NCI-H2081 (cell line): ENCODE results near the gene PCNX4.
"Not testable (repeated sequence)": the region's sequence is repeated elsewhere in the genome, so short reads cannot be mapped to it uniquely, and the experiment has no call there.

Source experiments
- DNase-seq, 2 experiments: peaks; one replicate each; lab custom pipeline; 2025; lab: John Stamatoyannopoulos, UW

The PCNX4 gene

DNA sequence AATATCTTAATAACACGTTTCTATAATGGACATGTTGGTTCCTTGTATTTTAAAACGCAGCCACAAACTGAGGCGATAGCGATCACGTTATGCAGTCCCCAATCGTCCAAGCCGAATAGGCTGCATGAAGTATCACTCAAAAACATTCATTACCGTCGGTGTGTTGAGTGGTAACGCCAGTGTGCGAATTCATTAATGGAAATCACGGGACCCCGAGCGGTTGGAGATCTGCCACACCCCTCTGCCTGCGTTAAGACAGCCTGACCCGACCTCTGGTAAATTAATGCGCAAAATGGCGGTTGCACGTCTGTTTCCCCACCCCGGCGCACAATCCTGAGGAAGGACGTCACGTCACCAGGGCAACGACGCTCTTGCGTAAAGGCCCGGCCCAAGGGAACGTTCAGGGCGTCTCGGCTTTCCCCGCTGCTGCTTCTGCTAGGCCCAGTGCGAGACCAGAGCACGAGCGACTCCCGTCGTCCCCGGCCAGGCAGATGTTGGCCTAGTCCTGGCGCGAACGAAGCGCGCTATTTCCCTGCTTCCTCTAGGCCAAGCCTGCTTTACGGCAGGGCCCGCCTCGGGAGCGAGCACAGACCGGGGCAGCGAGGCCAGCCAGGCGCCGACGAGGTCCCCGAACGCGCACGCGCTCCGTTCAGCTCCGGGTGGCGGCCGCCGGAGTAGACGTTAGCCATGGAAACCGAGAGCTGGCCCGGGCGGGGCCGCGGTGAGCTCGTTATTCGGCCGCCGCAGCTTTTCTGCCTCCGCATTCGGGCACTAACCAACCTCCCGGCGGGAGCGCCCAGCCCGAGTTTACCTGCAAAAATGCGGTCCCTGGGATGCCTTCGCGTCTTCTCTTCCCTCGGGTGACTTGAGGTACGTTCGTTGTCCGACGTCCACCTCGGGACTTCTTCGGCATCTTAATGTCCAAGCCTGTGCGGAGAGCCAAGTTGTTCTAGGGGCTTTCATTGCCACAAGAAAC is at the start of gene PCNX4:
Gene PCNX4, plus strand, starts transcription at position 374 of the 976 bp plus-strand sequence. CDS start 15,716 bp downstream, outside the sequence.
- DNase-seq, result peak; percentile 98

GRCh38 chr14:60047976-60048375 is 43.7 kb upstream of the PCNX4 start:
- DNase-seq, result not testable (repeated sequence)

GRCh38 chr14:60051721-60052221 is 40.0 kb upstream of the PCNX4 start:
- DNase-seq, result no peak

DNA sequence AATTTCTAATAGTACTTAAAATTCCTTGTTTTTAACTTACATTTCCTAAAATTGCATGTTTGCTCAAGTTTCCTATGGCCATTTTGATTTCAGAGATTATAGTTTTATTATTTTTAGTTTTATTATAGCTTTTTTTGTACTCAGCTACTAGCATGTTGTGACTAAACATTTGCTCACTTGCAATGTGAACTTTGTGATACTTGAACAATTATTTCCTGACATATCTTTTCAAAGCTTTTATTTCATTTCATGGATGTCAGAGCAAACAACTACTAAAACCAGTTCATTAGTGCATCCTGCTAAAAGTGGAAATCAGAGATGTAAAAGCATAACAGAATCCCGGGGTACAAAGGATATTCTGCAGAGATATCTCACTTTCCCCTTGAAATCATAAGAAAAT is 33.6 kb upstream of the PCNX4 start:
- DNase-seq, result no peak

DNA sequence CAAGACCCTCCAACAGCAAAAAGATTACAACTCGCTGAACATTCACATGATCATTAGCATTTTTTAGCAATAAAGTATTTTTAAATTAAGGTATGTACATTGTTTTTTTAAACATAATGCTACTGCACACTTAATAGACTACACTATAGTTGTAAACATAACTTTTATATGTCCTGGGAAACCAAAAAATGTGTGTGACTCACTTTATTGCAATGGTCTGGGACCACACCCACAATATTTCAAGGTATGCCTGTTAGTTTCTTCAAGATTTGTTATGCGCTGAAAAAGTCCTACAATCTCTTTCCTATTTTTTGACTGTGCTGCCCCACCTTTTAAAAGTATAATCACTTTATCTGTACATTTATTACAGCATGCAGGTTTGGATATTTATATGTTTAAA is 30.4 kb upstream of the PCNX4 start:
- DNase-seq, result no peak

DNA sequence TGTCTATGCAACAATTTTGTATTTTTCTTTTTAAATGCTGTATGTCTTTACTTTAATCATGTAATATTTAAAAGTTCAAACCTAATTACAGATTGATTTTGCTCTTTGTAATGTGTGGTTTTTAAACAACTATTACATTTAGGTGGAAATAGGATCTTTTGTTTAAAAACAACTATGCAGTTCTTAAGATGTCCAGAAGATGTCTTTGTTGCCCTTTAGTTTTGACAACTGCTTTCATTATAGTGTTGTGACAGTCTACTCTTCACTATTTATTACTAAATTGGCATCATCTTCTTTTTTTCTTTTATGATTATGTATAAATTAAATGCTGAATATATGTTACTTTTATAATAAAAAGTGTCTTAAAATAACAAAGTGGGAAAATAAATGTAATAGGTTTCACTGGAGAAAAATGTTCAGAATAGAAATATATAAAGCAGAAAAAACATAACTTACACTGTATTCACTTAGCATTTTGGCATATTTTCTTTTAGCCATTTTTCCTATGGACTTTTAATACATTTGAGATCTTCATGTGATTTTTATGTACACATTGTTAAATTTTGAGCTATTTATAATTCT is 27.1 kb upstream of the PCNX4 start:
- DNase-seq, result peak in 1 of 2 experiments; percentile 33

- DNase-seq, result no peak
These were observed 23.8 kb upstream of the PCNX4 start for GRCh38 chr14:60067882-60068281.

DNA sequence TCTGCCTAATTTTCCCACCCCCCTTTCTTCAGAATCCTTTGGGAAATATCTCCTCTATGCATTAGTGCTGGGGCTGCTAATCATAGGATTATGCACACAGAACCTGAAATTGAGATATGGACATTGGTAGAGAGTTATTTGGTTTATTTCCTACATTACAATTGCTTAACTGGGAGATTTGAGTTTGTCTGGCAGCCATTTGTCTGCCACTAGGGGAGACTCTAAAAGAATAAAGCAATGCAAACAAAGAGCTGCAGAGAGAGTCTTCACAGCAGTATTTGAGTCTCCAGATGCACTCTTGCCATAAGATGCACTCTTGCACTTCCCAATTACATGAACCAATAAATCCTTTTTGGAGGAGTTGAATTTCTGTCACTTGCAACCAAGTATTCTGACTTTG is 12.0 kb upstream of the PCNX4 start:
- DNase-seq, result no peak

DNA sequence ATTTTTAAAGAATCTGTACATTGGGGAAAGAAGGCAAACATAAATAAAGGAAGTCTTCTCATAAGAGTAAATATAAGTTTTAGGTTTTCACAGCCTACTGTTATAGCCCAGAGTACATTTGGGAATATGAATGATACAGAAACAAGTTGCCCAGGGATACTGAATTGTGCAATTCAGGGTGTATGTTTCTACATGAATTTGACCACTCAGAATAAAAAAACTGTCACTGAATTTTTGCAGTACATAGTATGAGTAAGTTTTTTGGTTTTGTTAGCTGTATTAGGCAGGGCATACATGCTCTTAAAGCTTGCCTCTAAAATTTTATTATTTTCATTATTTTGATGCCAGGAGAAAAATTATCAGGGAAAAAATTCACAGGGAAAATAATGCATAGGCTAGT is 6.6 kb upstream of the PCNX4 start:
- DNase-seq, result no peak

DNA sequence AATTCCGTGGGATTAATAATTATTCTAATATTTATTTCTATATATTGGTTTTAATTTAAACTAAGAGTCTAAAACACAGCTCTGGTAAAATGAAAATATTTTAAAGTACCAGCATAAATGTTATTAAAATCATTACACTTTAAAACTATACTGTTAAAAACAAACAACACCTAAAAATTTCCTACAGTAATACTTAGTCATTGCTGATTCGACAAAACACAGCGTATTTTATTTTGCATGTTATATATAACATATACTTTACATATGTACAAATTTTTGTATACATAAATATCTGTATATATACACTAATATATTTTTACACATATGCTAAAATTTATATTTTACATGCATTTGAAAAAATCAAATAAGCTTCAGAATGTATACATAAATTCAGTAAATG is 6.0 kb upstream of the PCNX4 start:
- DNase-seq, result no peak

DNA sequence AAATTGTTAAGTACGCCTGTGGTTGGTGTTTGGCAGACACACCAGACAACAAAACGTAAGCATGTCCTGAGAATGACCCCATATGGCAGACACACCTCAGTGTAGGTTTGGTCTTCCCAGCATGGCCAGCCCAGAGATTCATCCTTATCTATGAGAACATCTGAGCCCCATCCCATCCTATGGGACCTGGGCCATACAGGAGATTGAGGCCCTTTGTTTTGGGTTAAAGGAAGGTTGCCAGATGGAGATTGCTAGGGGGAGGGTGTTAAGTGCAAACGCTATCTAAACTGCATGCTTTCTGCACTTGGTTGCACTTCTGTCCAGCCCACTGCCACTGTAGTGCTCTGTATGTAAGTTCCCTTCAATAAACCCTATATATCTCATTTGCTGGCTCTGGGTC is 4.1 kb upstream of the PCNX4 start:
- DNase-seq, result no peak

DNA sequence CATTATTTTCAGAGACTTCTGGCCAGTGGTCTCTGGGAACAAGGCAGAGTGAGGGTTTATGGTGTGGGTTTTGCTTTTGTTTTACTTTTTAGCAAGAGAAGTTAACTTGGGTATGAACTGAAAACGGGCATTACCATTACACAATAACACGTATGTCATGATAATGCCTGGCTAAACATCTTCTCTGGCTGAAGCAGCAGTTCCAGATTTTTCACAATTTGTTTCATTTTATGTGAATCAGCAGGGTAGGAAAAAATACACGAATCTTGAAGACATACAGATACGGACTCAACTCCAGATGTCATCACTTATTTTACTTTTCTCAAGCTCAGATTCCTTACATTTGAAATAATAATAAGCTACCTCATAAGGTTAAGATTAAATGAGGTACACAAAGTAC is 2.5 kb upstream of the PCNX4 start:
- no peak for DNase-seq

DNA sequence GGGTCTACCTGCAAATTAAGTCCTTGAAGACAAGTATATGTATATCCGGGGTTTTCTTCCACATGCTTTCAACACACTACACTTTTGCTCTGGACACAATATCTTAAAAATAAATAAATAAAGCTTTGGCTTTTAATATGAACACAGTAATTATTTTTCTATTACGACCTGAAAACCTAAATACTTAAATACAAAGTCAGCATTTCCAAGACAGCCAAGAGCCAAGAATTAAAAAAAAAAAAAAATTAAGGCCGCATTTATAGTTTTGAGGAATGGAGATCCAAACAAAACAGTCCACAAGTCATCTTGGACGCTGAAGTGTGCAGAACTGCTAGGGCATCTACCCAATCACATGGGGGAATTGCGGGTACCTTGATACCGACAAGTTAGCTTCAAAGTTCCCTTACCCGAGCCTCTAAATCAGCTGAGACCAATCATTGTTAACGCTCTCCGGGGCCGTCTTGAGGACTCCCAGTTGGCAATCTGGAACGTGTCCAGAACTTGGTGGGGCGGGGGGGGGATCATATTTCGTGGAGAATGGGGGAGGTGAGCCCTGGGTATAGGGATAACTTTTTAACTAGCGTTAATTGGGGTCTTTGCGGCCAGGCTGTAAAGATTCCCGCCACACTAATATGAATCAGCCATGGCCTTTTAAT is 731 bp upstream of the PCNX4 start:
- DNase-seq, result peak; percentile 37 to 50

- no peak for DNase-seq
These were observed 800 bp downstream of the PCNX4 start for GRCh38 chr14:60092526-60092920.

DNA sequence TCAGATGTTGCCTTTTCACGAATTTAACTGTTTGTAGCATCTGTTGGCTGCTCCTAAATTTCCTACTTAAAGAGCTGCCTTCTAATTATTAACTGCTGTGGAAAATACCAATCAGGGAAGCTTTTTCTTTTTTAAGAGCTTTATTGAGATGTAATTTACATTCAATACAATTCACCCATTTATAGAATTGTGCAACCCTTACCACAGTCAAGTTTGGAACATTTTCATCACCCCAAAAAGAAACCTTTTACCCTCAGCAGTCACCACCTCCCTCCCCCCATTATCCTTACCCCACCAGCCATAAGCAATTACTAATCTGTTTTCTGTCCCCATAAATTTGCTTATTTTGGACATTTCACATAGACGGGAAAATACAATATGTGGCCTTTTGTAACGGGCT is 1.4 kb downstream of the PCNX4 start:
- DNase-seq, result no peak

GRCh38 chr14:60093606-60094005 is 1.9 kb downstream of the PCNX4 start:
- no peak for DNase-seq

DNA sequence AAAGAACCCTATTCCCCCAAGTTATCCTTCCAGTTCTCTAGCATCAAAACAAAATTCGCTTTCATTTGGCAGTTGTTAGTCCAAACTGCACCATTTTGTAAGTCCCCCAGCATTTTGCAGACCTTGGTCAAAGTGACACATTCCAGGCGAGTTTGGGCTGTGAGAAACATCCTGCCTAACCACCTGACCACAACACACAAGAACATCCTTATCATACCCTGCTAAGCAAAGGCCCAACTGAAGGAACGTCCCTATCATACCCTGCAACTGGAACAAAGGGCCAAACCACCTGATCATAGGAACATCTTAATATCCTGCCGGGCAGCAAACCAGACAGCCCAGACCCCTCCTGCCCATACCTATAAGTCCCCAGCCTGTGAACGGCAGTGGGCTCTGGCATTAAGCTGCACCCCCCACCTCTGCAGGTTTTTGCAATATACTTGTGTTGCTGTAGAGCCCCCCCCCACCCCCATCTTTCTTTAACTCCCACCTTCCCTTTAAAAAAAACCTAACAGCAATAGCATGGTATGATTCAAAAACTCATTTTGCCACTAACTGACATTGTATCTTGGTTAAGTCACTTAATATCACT is 2.7 kb downstream of the PCNX4 start:
- DNase-seq, result no peak

DNA sequence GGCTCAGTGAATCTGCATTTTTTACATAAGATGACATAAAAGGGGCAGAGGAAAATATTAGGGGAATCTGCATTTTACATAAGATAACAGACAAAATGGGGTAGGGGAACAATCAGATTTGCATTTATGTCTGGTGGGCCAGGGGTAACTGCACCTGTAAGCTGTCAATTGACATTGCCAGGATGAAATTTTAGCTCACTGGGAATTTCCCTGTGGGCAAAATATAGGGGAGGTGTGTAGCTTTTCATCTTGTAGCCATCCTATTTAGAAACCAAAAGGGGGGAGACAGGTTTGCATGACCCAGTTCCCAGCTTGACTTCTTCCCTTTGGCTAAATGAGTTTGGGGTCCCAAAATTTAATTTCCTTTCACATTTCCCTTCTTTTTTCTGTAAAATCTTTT is 3.5 kb downstream of the PCNX4 start:
- no peak for DNase-seq

DNA sequence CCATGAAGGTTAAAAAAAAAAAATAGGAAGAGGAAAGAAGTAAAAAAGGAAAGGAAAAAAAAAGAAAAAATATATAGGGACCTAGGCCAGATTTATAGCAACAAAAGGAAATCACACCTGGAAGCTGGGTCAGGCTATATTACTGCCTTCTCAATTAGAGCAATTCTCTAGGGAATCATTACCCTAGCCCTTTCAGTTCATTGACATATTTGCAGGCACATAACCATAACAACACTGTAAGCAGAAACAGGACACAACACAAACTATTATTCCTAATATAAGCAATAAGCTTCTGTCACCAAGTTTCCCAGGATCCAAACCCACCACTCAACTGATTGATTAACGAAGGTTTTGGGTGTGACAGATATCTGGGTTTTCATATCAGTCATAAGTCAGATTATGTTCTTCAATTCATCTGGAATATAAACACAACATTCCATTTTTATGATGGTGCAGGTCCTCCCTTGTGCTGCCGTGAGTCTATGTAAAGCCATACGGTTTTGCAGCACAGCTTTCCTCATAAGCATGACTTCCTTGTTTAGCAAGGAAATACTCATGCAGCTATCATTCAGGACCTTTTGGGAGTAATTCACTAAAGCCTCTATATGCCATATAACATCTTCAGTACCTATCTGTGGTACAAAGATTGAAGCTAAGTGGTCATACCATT is 4.2 kb downstream of the PCNX4 start:
- peak in 1 of 2 experiments; percentile 8 for DNase-seq

GRCh38 chr14:60097974-60098373 is 6.3 kb downstream of the PCNX4 start:
- no peak for DNase-seq

GRCh38 chr14:60099855-60100254 is 8.1 kb downstream of the PCNX4 start:
- not testable (repeated sequence) for DNase-seq

DNA sequence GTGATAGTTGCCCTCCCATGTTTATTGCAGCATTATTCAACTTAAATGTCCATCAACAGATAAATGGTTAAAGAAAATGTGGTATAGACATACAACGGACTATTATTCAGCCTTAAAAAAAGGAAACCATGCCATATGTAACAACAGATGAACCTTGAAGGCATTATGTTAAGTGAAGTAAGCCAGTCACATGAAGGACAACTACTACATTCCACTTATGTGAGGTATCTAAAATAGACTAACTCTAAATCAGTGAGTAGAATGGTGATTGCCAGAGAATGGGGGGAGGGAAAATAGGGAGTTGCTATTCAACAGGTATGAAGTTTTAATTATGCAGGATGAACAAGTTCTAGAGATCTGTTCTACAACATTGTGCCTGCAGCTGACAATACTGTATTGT is 10.1 kb downstream of the PCNX4 start:
- DNase-seq, result no peak
